GM12865 (cell line): ENCODE results near the gene CKS1B.

Experiments
- DNase-seq: peaks from one replicate; pipeline ENCODE4 v3.0.0; 2010; ENCODE audit warnings: low read depth
- H3K4me3 ChIP-seq: 2 replicates; pipeline ENCODE4 v1.5.1; 2011; ENCODE audit warnings: mild to moderate bottlenecking, low read depth, low read length, control low read depth
- CTCF ChIP-seq: IDR thresholded peaks from 2 replicates; pipeline ENCODE4 v1.5.1; 2011; ENCODE audit warnings: low read length, control low read depth, low read depth, inconsistent platforms; ENCODE audit not compliant: insufficient read depth; ENCODE audit errors: missing control alignments

The CKS1B gene

GRCh38 chr1:155008015-155008941 is 33.8 kb downstream of the CKS1B start:
- no peak for TF ChIP-seq CTCF
- H3K4me3 ChIP-seq: no peak overlapping the region
- DNase-seq: no peak

DNA sequence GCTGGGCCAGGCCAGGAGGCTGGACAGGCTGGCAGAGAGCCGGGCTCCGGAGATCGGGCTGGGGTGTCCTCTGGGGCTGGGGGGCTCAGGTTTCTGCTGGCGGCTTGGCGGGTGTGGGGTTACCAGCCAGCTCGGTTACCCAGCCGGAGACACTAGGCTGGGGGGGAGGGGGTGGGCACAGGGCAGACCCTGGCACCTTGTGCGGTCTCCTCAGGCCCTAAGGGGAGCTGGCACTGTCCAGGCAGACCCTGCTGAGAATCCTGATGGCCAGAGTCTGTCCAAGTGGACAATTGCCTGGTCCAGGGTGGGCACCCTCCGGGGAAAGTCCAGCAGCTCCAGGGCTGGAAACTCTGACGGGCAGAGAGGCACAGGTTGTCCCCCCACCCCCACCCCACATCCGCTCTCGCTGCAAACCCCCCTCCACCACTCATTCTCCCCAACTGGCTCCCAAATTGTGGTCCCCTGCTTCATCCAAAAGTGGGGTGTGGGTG is 34.8 kb downstream of the CKS1B start:
- DNase-seq: no peak
- no peak for TF ChIP-seq CTCF

GRCh38 chr1:155009742-155010141 is 35.3 kb downstream of the CKS1B start:
- no peak overlapping the region for H3K4me3 ChIP-seq
- TF ChIP-seq CTCF: no peak
- DNase-seq: no peak

More for the DNA sequence above, 34.8 kb downstream of the CKS1B start:
- H3K4me3 ChIP-seq: no peak overlapping the region

DNA sequence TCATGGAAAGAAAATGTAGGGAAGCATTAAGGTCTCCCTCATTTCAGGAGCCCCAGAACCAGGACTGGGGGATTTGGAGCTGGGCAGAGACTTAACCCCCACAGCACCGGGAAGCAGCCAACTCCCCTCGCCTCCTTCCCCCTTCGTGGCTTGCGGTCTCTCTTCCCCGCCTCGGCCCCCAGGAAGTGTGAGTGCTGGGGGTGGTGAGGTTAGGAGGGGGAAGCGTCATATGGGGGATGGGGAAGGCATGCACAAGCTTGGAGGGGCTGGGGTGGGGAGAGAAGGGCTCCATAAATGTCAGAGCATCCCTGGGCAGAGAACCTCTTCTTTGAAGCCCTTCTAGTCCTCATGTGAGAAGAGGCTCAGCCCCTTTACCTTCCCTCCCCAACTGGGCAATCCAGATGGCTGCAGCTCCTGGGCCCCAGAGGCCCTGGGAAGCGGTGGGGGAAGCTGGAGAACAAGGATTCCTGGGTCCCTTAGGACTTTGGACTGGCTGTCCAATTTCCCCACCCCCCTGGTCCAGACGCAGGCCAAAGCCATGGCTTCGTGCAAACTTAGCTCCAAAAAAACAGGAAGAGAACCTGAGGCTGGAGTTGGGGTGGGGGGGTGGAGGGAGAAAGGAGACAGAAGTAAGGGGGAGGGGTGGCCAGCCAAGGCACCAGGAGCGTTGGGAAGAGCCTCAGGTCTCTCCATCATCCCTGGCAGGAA is 35.9 kb downstream of the CKS1B start:
- TF ChIP-seq CTCF: no peak
- no peak for DNase-seq
- no peak overlapping the region for H3K4me3 ChIP-seq

DNA sequence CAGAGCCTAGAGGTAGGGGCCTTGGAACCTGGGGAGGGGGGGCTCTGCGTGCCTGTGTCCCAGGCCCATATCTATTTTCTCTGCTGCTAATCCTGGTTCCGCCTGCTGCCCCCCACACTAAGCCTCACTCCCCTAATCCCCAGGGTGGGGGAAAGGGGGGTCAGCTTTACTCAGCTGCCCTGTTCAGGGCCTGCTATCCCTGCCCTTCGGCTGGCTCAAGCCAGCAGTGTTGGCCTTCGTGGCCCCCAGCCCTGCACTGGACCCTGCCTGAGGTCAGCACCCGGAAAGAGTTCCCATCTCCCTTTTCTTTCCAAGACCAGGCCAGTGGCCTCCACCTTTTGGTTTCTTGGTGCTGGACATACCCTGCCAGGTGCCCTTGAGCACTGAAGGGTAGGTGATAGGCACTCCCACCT is 36.5 kb downstream of the CKS1B start:
- TF ChIP-seq CTCF: no peak
- H3K4me3 ChIP-seq: no peak overlapping the region
- no peak for DNase-seq

DNA sequence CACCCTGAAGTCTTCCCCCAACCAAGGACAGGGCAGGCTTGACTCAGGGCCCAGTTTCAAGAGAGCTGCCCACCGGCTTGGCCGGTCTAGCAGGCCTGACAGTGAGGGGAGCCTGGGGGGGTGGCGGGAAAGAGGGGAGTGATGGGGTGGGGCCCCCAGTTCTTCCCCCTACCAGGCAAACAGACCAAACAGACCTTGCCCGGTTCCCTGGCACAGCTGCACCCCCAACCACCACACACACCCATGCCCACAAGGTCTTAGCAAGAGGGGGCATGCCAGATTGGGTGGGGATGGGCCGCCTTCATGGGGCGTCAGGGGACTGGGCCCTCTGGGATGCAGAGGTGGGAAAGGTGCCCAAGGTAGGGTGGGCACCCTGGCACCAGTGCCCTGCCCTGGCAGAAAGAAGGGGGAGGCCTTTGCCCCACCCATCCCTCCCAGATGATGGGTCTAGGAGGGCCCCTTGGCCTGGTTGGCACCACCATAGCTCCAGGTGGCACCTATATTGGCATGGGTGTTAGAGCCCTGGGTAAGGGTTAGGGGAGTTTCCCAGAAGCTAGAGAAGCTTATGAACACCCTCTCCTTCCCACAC is 37.0 kb downstream of the CKS1B start:
- TF ChIP-seq CTCF: no peak
- no peak for DNase-seq
- no peak overlapping the region for H3K4me3 ChIP-seq
